Measurements from ENCODE around the gene CREB3L1. TPM values are rescaled to one million over a fixed set of nuclear protein-coding genes. Genes with fewer than 3 reads are reported as not detected.

Gene CREB3L1
- total RNA-seq, 1 donor from 2014 or later, result 0.64 TPM

- ATAC-seq, result peak; percentile 5
Observed at GRCh38 chr11:46273511-46274205, 3.8 kb upstream of the CREB3L1 start.

GRCh38 chr11:46275964-46276641 is 1.4 kb upstream of the CREB3L1 start:
- peak; percentile 30 for ATAC-seq

- ATAC-seq, result no peak
Observed at GRCh38 chr11:46277313-46277621, 195 bp upstream of the CREB3L1 start.

GRCh38 chr11:46278387-46279125 is 1.1 kb downstream of the CREB3L1 start:
- no peak for ATAC-seq

GRCh38 chr11:46279126-46280099 is 2.0 kb downstream of the CREB3L1 start:
- no peak for ATAC-seq

GRCh38 chr11:46280706-46281105 is 3.2 kb downstream of the CREB3L1 start:
- ATAC-seq, result no peak

GRCh38 chr11:46281371-46281831 is 3.9 kb downstream of the CREB3L1 start:
- ATAC-seq, result no peak

GRCh38 chr11:46285173-46285572 is 7.7 kb downstream of the CREB3L1 start:
- ATAC-seq, result no peak

- ATAC-seq, result no peak
Observed at GRCh38 chr11:46285594-46286033, 8.2 kb downstream of the CREB3L1 start.

- ATAC-seq, result no peak
Observed at GRCh38 chr11:46286789-46287188, 9.3 kb downstream of the CREB3L1 start.

- ATAC-seq, result no peak
Observed at GRCh38 chr11:46288451-46288850, 11.0 kb downstream of the CREB3L1 start.

GRCh38 chr11:46290011-46290410 is 12.5 kb downstream of the CREB3L1 start:
- no peak for ATAC-seq

- ATAC-seq, result no peak
Observed at GRCh38 chr11:46290598-46291309, 13.3 kb downstream of the CREB3L1 start.

- no peak for ATAC-seq
Observed at GRCh38 chr11:46291441-46292150, 14.1 kb downstream of the CREB3L1 start.

GRCh38 chr11:46293066-46293465 is 15.6 kb downstream of the CREB3L1 start:
- ATAC-seq, result no peak

- ATAC-seq, result no peak
Observed at GRCh38 chr11:46293641-46294103, 16.2 kb downstream of the CREB3L1 start.

- ATAC-seq, result no peak
Observed at GRCh38 chr11:46294365-46295309, 17.2 kb downstream of the CREB3L1 start.

GRCh38 chr11:46295312-46296058 is 18.0 kb downstream of the CREB3L1 start:
- peak; percentile 85 for ATAC-seq

- no peak for ATAC-seq
Observed at GRCh38 chr11:46296059-46296527, 18.6 kb downstream of the CREB3L1 start.

Measured in esophagus mucosa (tissue), 1 donor.